ENCODE measurements around the gene UBE3B. TPM values are rescaled to one million over a fixed set of nuclear protein-coding genes. Genes with fewer than 3 reads are reported as not detected.
"Not testable (repeated sequence)": the region's sequence is repeated elsewhere in the genome, so short reads cannot be mapped to it uniquely, and the experiment has no call there.

Gene UBE3B
- polyA plus RNA-seq, 3 donors = 14.4 to 25.9 (median 18.2) TPM

DNA sequence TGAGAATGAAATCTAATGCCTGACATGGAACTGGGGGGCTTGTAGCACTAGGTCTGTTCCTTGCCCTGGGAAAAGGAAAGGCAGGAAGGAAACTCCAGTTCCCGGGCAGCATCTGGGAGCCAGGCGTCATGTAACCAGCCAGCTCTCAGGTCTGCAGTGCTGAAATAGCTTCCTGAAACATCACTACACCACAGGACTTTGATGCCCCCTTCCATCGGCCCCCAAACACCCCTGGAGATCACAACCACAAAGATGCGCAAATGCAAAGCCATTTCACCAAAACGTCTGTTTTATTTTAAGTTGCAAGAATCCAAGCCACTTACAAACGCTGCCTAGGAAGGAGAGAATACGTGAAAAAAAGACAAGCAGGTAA lies 41.3 kb upstream of the UBE3B start:
- H3K9ac ChIP-seq (ENCODE audit: insufficient read depth, low read length, poor library complexity, severe bottlenecking) = no peak overlapping the region
- H3K36me3 ChIP-seq (replicated peaks in 1 of 2; ENCODE audit: control insufficient read depth in 1 of 2, insufficient read depth in 2 of 2, low read length in 2 of 2) = no peaks in the 10 kb centered on the region
- H3K27ac ChIP-seq (ENCODE audit: low read depth in 1 of 2, low read length in 2 of 2) = no peak overlapping the region
- no peaks in the 10 kb centered on the region for H3K9me3 ChIP-seq (replicated peaks in 1 of 2; ENCODE audit: control insufficient read depth in 1 of 2, insufficient read depth in 1 of 2, low read length in 2 of 2)
- Mint-ChIP-seq H3K9me3 (peaks cover 0 to 2% (median 0%) of the 10 kb centered on the region in 7 donors), H3K36me3 (no peaks in the 10 kb centered on the region), H3K27me3 (ENCODE audit: low read depth in 3 of 3) (peaks cover 0 to 8% (median 1%) of the 10 kb centered on the region in 3 donors), H3K4me3 (no peak overlapping the region), H3K27ac (no peak overlapping the region), H3K4me1 (peaks cover 3% of the 10 kb centered on the region)
- TF ChIP-seq CTCF (IDR thresholded peaks at IDR 0.05) = no peak
- H3K4me3 ChIP-seq (replicated peaks in 1 of 3; ENCODE audit: low read depth in 2 of 3, low read length in 3 of 3) = no peak overlapping the region
- no peaks in the 10 kb centered on the region for H3K79me2 ChIP-seq (ENCODE audit: insufficient read depth, low read length)
- DNase-seq = no peak
- no peak overlapping the region for H3K4me2 ChIP-seq (replicated peaks; ENCODE audit: extremely low read depth, low read length, poor library complexity, severe bottlenecking)
- no peaks in the 10 kb centered on the region for H3K4me1 ChIP-seq (ENCODE audit: control insufficient read depth in 1 of 2, insufficient read depth in 2 of 2, low read length in 2 of 2)
- no peak overlapping the region for H2AFZ ChIP-seq (ENCODE audit: insufficient read depth, low read depth, low read length, poor library complexity, severe bottlenecking)
- intact Hi-C loops (cut with micrococcal nuclease) = no loop called here
- H4K20me1 ChIP-seq (ENCODE audit: insufficient read depth, low read length) = no peaks in the 10 kb centered on the region
- H3K27me3 ChIP-seq (ENCODE audit: control insufficient read depth in 2 of 2, insufficient read depth in 2 of 2, low read length in 2 of 2) = no peaks in the 10 kb centered on the region
- WGBS (ENCODE audit: insufficient coverage) = 73% methylated on average over 3 of the region's 7 CpGs

DNA sequence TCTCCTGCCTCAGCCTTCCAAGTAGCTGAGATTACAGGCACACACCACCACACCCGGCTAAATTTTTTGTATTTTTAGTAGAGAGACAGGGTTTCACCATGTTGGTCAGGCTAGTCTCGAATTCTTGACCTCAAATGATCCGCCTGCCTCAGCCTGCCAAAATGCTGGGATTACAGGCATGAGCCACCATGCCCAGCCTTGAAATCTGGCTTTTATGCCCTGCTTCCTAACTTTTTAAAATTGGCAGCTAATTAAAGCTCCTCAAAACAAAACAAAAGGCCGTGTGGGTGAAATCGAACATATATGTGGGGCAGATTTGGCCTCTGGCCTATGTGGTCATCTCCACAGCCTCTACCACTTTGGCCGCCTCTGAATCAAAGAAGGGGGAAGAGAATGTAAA lies 38.3 kb upstream of the UBE3B start:
- peaks cover 0 to 7% of the 10 kb centered on the region in 2 donors for H3K36me3 Mint-ChIP-seq
- intact Hi-C loops (cut with micrococcal nuclease) = no loop called here
- no peaks in the 10 kb centered on the region for H4K20me1 ChIP-seq (ENCODE audit: insufficient read depth, low read length)
- no peaks in the 10 kb centered on the region for H3K4me1 Mint-ChIP-seq
- peaks cover 0 to 2% (median 0%) of the 10 kb centered on the region in 7 donors for H3K9me3 Mint-ChIP-seq
- peaks cover 0 to 2% (median 0%) of the 10 kb centered on the region in 3 donors for H3K27me3 Mint-ChIP-seq (ENCODE audit: low read depth in 3 of 3)
- H3K36me3 ChIP-seq (replicated peaks in 1 of 2; ENCODE audit: control insufficient read depth in 1 of 2, insufficient read depth in 2 of 2, low read length in 2 of 2) = peaks cover 0 to 5% of the 10 kb centered on the region in 2 donors
- H3K4me3 ChIP-seq (replicated peaks in 1 of 3; ENCODE audit: low read depth in 2 of 3, low read length in 3 of 3) = no peak overlapping the region
- no peaks in the 10 kb centered on the region for H3K27me3 ChIP-seq (ENCODE audit: control insufficient read depth in 2 of 2, insufficient read depth in 2 of 2, low read length in 2 of 2)
- H3K27ac ChIP-seq (ENCODE audit: low read depth in 1 of 2, low read length in 2 of 2) = no peak overlapping the region
- H3K4me2 ChIP-seq (replicated peaks; ENCODE audit: extremely low read depth, low read length, poor library complexity, severe bottlenecking) = no peak overlapping the region
- TF ChIP-seq CTCF (IDR thresholded peaks at IDR 0.05) = no peak
- no peak overlapping the region for H3K4me3 Mint-ChIP-seq
- H3K4me1 ChIP-seq (ENCODE audit: control insufficient read depth in 1 of 2, insufficient read depth in 2 of 2, low read length in 2 of 2) = no peaks in the 10 kb centered on the region
- 90% methylated on average over 2 of the region's 6 CpGs for WGBS (ENCODE audit: insufficient coverage)
- DNase-seq = no peak
- H3K9me3 ChIP-seq (replicated peaks in 1 of 2; ENCODE audit: control insufficient read depth in 1 of 2, insufficient read depth in 1 of 2, low read length in 2 of 2) = no peaks in the 10 kb centered on the region
- H3K9ac ChIP-seq (ENCODE audit: insufficient read depth, low read length, poor library complexity, severe bottlenecking) = no peak overlapping the region
- no peak overlapping the region for H3K27ac Mint-ChIP-seq
- H2AFZ ChIP-seq (ENCODE audit: insufficient read depth, low read depth, low read length, poor library complexity, severe bottlenecking) = no peak overlapping the region
- no peaks in the 10 kb centered on the region for H3K79me2 ChIP-seq (ENCODE audit: insufficient read depth, low read length)

DNA sequence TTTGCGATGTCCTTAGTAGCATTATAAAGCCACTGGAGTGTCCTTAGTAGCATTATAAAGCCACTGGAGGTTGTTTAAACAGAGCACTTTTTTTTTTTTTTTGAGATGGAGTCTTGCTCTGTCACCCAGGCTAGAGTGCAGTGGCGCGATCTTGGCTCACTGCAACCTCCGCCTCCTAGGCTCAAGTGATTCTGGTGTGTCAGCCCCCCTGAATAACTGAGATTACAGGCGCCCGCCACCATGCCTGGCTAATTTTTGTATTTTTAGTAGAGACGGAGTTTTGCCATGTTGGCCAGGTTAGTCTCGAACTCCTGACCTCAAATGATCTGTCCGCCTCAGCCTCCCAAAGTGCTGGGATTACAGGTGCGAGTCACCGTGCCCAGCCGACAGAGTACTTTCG lies 37.5 kb upstream of the UBE3B start:
- H3K27me3 ChIP-seq (ENCODE audit: control insufficient read depth in 2 of 2, insufficient read depth in 2 of 2, low read length in 2 of 2); H3K4me1 ChIP-seq (ENCODE audit: control insufficient read depth in 1 of 2, insufficient read depth in 2 of 2, low read length in 2 of 2); H3K4me3 ChIP-seq (replicated peaks in 1 of 3; ENCODE audit: low read depth in 2 of 3, low read length in 3 of 3); H3K9ac ChIP-seq (ENCODE audit: insufficient read depth, low read length, poor library complexity, severe bottlenecking); H3K79me2 ChIP-seq (ENCODE audit: insufficient read depth, low read length); H4K20me1 ChIP-seq (ENCODE audit: insufficient read depth, low read length); H3K36me3 ChIP-seq (replicated peaks in 1 of 2; ENCODE audit: control insufficient read depth in 1 of 2, insufficient read depth in 2 of 2, low read length in 2 of 2); H3K9me3 ChIP-seq (replicated peaks in 1 of 2; ENCODE audit: control insufficient read depth in 1 of 2, insufficient read depth in 1 of 2, low read length in 2 of 2); H3K27ac Mint-ChIP-seq; DNase-seq; intact Hi-C loops (cut with micrococcal nuclease); H2AFZ ChIP-seq (ENCODE audit: insufficient read depth, low read depth, low read length, poor library complexity, severe bottlenecking); H3K27me3 Mint-ChIP-seq (ENCODE audit: low read depth in 3 of 3); H3K4me3 Mint-ChIP-seq; H3K9me3 Mint-ChIP-seq; H3K27ac ChIP-seq (ENCODE audit: low read depth in 1 of 2, low read length in 2 of 2); H3K4me1 Mint-ChIP-seq; H3K4me2 ChIP-seq (replicated peaks; ENCODE audit: extremely low read depth, low read length, poor library complexity, severe bottlenecking): not testable (repeated sequence)
- 97% methylated on average over 12 of the region's 13 CpGs for WGBS (ENCODE audit: insufficient coverage)
- H3K36me3 Mint-ChIP-seq = peaks cover 5 to 14% of the 10 kb centered on the region in 2 donors

All from CD14-positive monocyte (primary cell).